ENCODE measurements around the gene FPGS. TPM values are rescaled to one million over a fixed set of nuclear protein-coding genes. Genes with fewer than 3 reads are reported as not detected.
A peak's percentile ranks its signal among the peaks of the same experiment; 100 is the strongest.

FPGS gene
- total RNA-seq, 4 donors from 2014 or later: 31.4 to 144 (median 74.8) TPM

DNA sequence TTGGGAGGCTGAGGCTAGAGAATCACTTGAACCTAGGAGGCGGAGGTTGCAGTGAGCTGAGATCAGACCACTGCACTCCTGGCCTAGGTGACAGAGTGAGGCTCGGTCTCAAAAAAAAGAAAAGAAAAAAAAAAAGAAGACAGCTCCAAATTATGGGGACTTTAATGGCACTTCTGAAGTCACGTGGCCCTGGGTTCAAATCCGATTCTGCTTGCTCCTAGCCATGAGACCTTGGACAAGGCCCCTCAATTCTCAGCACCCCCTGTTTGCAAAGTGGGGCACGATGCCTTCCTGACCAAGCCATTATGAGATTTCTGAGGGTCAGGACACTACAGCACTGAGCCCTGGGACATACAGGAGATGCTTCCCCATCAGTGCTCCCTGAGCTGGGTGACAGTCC lies 52.8 kb downstream of the FPGS start:
- 89 to 100% methylated on average over 1 to 5 of the region's 5 CpGs for WGBS, 2 donors (ENCODE audit: low coverage in 1 of 2)
- Histone ChIP-seq H3K27me3 (no peaks in the 10 kb centered on the region), H3K36me3 (no peaks in the 10 kb centered on the region), H3K27ac (peak overlapping the region in 3 of 4 donors; percentile 78 to 83 (median 82)), H3K4me1 (peaks cover 0 to 28% (median 11%) of the 10 kb centered on the region in 4 donors), H3K4me3 (no peak overlapping the region), H3K9me3 (no peaks in the 10 kb centered on the region)
- intact Hi-C loops (cut with DNase I; ENCODE audit: low total_unique reads): no loop called here
- in situ Hi-C loops (cut with MboI; ENCODE audit: low pct_ligation_motif_present in 1 of 4, low pct_unique_long_range_greater_than_20kb in 1 of 4, low sequenced_read_pairs in 3 of 4): no loop called here
- no peak for DNase-seq
- TF ChIP-seq EP300 (IDR thresholded peaks at IDR 0.05; ENCODE audit: low read depth) (no peak), POLR2A (IDR thresholded peaks at IDR 0.05) (no peak), POLR2AphosphoS5 (IDR thresholded peaks at IDR 0.05) (no peak)
- TF ChIP-seq, protein P1, sequence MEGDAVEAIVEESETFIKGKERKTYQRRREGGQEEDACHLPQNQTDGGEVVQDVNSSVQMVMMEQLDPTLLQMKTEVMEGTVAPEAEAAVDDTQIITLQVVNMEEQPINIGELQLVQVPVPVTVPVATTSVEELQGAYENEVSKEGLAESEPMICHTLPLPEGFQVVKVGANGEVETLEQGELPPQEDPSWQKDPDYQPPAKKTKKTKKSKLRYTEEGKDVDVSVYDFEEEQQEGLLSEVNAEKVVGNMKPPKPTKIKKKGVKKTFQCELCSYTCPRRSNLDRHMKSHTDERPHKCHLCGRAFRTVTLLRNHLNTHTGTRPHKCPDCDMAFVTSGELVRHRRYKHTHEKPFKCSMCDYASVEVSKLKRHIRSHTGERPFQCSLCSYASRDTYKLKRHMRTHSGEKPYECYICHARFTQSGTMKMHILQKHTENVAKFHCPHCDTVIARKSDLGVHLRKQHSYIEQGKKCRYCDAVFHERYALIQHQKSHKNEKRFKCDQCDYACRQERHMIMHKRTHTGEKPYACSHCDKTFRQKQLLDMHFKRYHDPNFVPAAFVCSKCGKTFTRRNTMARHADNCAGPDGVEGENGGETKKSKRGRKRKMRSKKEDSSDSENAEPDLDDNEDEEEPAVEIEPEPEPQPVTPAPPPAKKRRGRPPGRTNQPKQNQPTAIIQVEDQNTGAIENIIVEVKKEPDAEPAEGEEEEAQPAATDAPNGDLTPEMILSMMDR (IDR thresholded peaks at IDR 0.05): no peak

DNA sequence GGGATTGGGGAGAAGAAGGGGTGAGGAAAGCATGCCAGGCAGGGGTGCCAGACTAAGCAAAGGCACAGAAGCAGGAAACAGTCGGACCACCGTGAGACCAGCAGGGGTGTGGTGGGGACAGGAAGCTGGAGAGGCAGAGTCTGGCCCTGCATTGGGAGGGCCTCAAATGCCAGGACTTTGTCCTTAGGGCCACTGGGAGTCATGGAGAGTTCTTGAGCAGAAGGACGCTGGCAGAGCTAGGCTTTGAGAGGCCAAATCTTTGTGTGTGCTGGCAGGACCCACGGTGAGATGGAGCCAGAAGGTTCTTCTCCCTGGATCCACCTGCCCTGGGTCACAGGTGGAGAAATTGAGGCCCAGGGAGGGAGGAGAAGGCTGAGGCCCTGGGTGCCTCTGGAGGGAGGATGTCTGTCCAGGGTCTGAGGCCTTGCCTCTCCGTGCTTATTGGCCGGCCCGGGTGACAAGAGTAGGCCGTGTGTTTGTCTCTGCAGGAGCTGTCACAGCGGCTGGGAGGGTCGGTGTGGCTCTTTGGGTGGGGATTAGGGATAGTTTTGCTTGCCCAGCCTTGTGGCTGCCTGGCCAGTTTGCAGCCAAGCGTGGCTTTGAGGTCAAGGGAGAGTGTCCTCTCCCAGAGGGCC lies 53.5 kb downstream of the FPGS start:
- intact Hi-C loops (cut with DNase I; ENCODE audit: low total_unique reads): no loop called here
- DNase-seq: no peak

DNA sequence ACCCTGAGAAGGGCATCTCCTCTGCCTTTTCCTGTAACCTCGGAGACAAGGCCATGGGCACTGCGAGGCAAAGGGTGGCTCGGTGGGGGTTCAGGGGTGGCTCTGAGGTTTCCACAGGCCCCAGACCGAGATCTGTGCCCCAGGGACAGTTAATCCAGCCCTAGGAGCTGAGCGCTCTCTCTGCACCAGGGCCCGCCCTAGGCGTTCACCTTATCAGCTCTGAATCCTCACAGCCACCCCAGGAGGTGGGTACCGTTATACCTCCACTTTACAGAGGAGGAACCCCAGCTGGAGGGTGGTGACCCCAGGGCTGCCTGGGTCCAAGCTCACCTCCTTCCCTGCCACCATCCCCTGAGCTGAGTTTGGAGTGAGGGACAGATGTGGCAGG lies 54.0 kb downstream of the FPGS start:
- TF ChIP-seq POLR2AphosphoS5 (IDR thresholded peaks at IDR 0.05): no peak
- TF ChIP-seq POLR2A (IDR thresholded peaks at IDR 0.05): no peak
- TF ChIP-seq, protein P1 (IDR thresholded peaks at IDR 0.05): no peak
- TF ChIP-seq EP300 (IDR thresholded peaks at IDR 0.05; ENCODE audit: low read depth): no peak
- in situ Hi-C loops (cut with MboI; ENCODE audit: low pct_ligation_motif_present in 1 of 4, low pct_unique_long_range_greater_than_20kb in 1 of 4, low sequenced_read_pairs in 3 of 4): no loop called here
- H3K36me3 ChIP-seq: no peaks in the 10 kb centered on the region
- peak overlapping the region in 1 of 4 donors; percentile 82 for H3K27ac ChIP-seq
- no peaks in the 10 kb centered on the region for H3K27me3 ChIP-seq
- WGBS, 2 donors (ENCODE audit: low coverage in 1 of 2): 96% methylated on average over 7 of the region's 8 CpGs; no CpG with 5 or more reads in 1 of the 2 donors
- H3K4me3 ChIP-seq: no peak overlapping the region
- peaks cover 0 to 31% (median 12%) of the 10 kb centered on the region in 4 donors for H3K4me1 ChIP-seq
- no peaks in the 10 kb centered on the region for H3K9me3 ChIP-seq
- intact Hi-C loops (cut with DNase I; ENCODE audit: low total_unique reads): no loop called here
- DNase-seq: no peak

More for the DNA sequence above, 53.5 kb downstream of the FPGS start:
- in situ Hi-C loops (cut with MboI; ENCODE audit: low pct_ligation_motif_present in 1 of 4, low pct_unique_long_range_greater_than_20kb in 1 of 4, low sequenced_read_pairs in 3 of 4): no loop called here
- peak overlapping the region in 2 of 4 donors; percentile 82 to 83 for H3K27ac ChIP-seq
- H3K27me3 ChIP-seq: no peaks in the 10 kb centered on the region
- H3K4me1 ChIP-seq: peaks cover 0 to 28% (median 11%) of the 10 kb centered on the region in 4 donors
- 50 to 68% methylated on average over 2 to 6 of the region's 11 CpGs for WGBS, 2 donors (ENCODE audit: low coverage in 1 of 2)
- H3K9me3 ChIP-seq: no peaks in the 10 kb centered on the region
- no peak overlapping the region for H3K4me3 ChIP-seq
- TF ChIP-seq POLR2A (IDR thresholded peaks at IDR 0.05) (no peak), EP300 (IDR thresholded peaks at IDR 0.05; ENCODE audit: low read depth) (no peak), POLR2AphosphoS5 (IDR thresholded peaks at IDR 0.05) (no peak)
- TF ChIP-seq, protein P1 (IDR thresholded peaks at IDR 0.05): no peak
- no peaks in the 10 kb centered on the region for H3K36me3 ChIP-seq

DNA sequence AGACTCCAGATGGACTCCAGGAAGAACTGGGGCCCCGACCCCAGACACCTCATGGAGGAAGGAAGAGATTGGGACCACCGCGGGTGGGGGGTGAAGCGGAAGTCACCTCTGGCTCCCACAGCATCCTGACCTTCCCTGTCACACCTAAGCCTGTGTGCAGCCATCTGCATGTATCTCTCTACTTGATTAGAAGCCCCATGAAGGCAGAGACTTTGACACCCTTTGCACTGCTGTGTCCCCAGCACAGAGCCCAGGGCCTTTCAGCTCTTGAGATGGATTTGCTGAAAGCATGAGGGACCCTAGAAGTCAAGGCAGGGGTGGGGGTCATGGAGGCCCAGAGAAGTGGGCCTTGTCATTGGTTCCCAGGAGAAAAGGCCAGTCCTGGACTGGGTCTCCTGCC lies 54.6 kb downstream of the FPGS start:
- H3K9me3 ChIP-seq: no peaks in the 10 kb centered on the region
- intact Hi-C loops (cut with DNase I; ENCODE audit: low total_unique reads) (no loop called here), in situ Hi-C loops (cut with MboI; ENCODE audit: low pct_ligation_motif_present in 1 of 4, low pct_unique_long_range_greater_than_20kb in 1 of 4, low sequenced_read_pairs in 3 of 4) (no loop called here)
- DNase-seq: no peak
- H3K4me1 ChIP-seq: peaks cover 5 to 34% (median 18%) of the 10 kb centered on the region in 4 donors
- TF ChIP-seq POLR2AphosphoS5 (IDR thresholded peaks at IDR 0.05) (no peak), EP300 (IDR thresholded peaks at IDR 0.05; ENCODE audit: low read depth) (no peak), POLR2A (IDR thresholded peaks at IDR 0.05) (no peak)
- TF ChIP-seq, protein P1 (IDR thresholded peaks at IDR 0.05): no peak
- H3K36me3 ChIP-seq: no peaks in the 10 kb centered on the region
- peak overlapping the region in 2 of 4 donors; percentile 3 to 10 for H3K27ac ChIP-seq
- H3K4me3 ChIP-seq: no peak overlapping the region
- WGBS, 2 donors (ENCODE audit: low coverage in 1 of 2): 81% methylated on average over 4 of the region's 4 CpGs; no CpG with 5 or more reads in 1 of the 2 donors
- H3K27me3 ChIP-seq: no peaks in the 10 kb centered on the region
